ENCODE data around the gene KRABD2.
A peak's percentile ranks its signal among the peaks of the same experiment; 100 is the strongest.
"Not testable (repeated sequence)": the region's sequence is repeated elsewhere in the genome, so short reads cannot be mapped to it uniquely, and the experiment has no call there.

KRABD2 gene

GRCh38 chr17:8354236-8354635 lies 22.3 kb downstream of the KRABD2 start:
- Histone ChIP-seq H3K4me1 (peaks cover 0 to 23% (median 6%) of the 10 kb centered on the region in 9 donors), H3K27me3 (no peaks in the 10 kb centered on the region), H3K9me3 (no peaks in the 10 kb centered on the region), H3K36me3 (no peaks in the 10 kb centered on the region), H3K4me3 (peak overlapping the region in 1 of 10 donors; percentile 0), H3K27ac (peak overlapping the region in 4 of 10 donors; percentile 4 to 55 (median 49))
- intact Hi-C loops (cut with DNase I) = no loop called here
- ATAC-seq (peak in 2 of 8 donors; percentile 29 to 35), DNase-seq (no peak)
- TF ChIP-seq CTCF (IDR thresholded peaks at IDR 0.05) = no peak
- WGBS, 2 donors = 56 to 59% methylated on average over 8 of the region's 8 CpGs

- peak in 1 of 8 donors; percentile 28 for ATAC-seq
- no peaks in the 10 kb centered on the region for H3K36me3 ChIP-seq
- WGBS, 2 donors = 69 to 72% methylated on average over 7 of the region's 7 CpGs
- peak overlapping the region in 1 of 10 donors; percentile 0 for H3K4me3 ChIP-seq
- no peaks in the 10 kb centered on the region for H3K27me3 ChIP-seq
- no peak for TF ChIP-seq CTCF (IDR thresholded peaks at IDR 0.05)
- H3K27ac ChIP-seq = peak overlapping the region in 4 of 10 donors; percentile 4 to 55 (median 49)
- no peaks in the 10 kb centered on the region for H3K9me3 ChIP-seq
- no peak for DNase-seq
- intact Hi-C loops (cut with DNase I) = no loop called here
- H3K4me1 ChIP-seq = peaks cover 0 to 18% (median under 1%) of the 10 kb centered on the region in 9 donors
Observed at GRCh38 chr17:8353736-8354135, 22.8 kb downstream of the KRABD2 start.

GRCh38 chr17:8350339-8350738 lies 26.2 kb downstream of the KRABD2 start:
- no peak for TF ChIP-seq CTCF (IDR thresholded peaks at IDR 0.05)
- H3K27ac ChIP-seq = no peak overlapping the region
- H3K4me1 ChIP-seq = peaks cover 0 to 17% (median 0%) of the 10 kb centered on the region in 9 donors
- WGBS, 2 donors = 68 to 74% methylated on average over 7 of the region's 7 CpGs
- no peaks in the 10 kb centered on the region for H3K9me3 ChIP-seq
- intact Hi-C loops (cut with DNase I) = no loop called here
- H3K36me3 ChIP-seq = no peaks in the 10 kb centered on the region
- no peak overlapping the region for H3K4me3 ChIP-seq
- peaks cover 0 to 27% (median 3%) of the 10 kb centered on the region in 7 donors for H3K27me3 ChIP-seq
- DNase-seq (no peak), ATAC-seq (peak in 2 of 8 donors; percentile 38 to 63)

- H3K27ac ChIP-seq; H3K9me3 ChIP-seq; H3K36me3 ChIP-seq; DNase-seq; ATAC-seq; H3K4me1 ChIP-seq; intact Hi-C loops (cut with DNase I): not testable (repeated sequence)
- 45 to 58% methylated on average over 20 to 25 of the region's 25 CpGs for WGBS, 2 donors
- peak overlapping the region in 4 of 10 donors; percentile 1 to 32 (median 18) for H3K4me3 ChIP-seq
- H3K27me3 ChIP-seq = peaks cover 0 to 27% (median 3%) of the 10 kb centered on the region in 7 donors
Observed at GRCh38 chr17:8347001-8347400, 29.5 kb downstream of the KRABD2 start.

- no peak for TF ChIP-seq CTCF (IDR thresholded peaks at IDR 0.05)
- intact Hi-C loops (cut with DNase I) = no loop called here
- ATAC-seq (no peak), DNase-seq (no peak)
- 58 to 61% methylated on average over 5 of the region's 5 CpGs for WGBS, 2 donors
- Histone ChIP-seq H3K27me3 (peaks cover 0 to 27% (median 3%) of the 10 kb centered on the region in 7 donors), H3K27ac (no peak overlapping the region), H3K4me1 (no peaks in the 10 kb centered on the region), H3K4me3 (no peak overlapping the region), H3K9me3 (no peaks in the 10 kb centered on the region), H3K36me3 (no peaks in the 10 kb centered on the region)
Observed at GRCh38 chr17:8345951-8346665, 30.4 kb downstream of the KRABD2 start.

All from heart right ventricle (tissue), 16 donors.